Cardiac fibroblast (primary cell): ENCODE results near the gene HSPH1.

ENCODE experiments used
- DNase-seq, 2 donors: peaks; one replicate each; pipeline versions ENCODE4 v3.0.0 to v3.0.0-alpha.2; 2010; ENCODE audit warnings: low read depth in 2 of 2
- H3K4me3 ChIP-seq, 2 donors: replicated peaks in 1 of 2; 1 replicate in 1 of 2; 2 replicates in 1 of 2; pipeline ENCODE4 v1.5.1; 2011; ENCODE audit warnings: low read depth in 2 of 2, low read length in 2 of 2, mild to moderate bottlenecking in 2 of 2, moderate library complexity in 1 of 2
- TF ChIP-seq, protein P1 (sequence below): IDR thresholded peaks from one replicate; pipeline ENCODE4 v1.5.1; 2011; ENCODE audit warnings: low read depth, mild to moderate bottlenecking, low read length, inconsistent platforms

HSPH1 gene

DNA sequence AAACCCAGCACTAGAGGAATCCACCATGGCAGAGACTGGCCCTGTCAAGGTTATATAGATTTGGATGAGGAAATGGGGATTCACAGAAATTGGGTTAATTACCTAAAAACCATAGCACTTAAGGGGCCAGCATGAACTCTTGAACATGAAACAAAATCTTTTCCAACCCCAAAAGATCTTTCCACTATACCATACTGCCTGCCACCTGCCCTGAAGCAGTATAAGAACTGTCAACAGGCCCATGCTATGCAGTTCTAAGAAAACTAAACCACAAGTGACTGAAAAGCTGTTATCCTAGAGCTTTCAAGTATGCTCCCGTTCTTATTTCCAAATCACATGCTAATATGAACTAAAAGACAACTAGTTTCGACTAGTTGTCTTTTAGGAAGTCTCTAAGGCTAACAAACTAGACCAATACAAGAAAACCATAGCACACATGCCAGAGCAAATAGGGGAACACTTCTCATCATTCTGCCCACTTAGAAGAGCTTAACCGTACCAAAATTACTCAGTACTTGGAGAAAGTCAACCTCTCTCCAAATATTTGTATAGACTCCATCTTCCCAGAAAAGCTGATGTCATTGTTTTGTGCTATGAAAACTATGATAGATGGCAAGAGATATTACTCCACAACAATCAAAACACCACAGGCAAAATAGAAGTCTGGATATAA, 27.5 kb downstream of the HSPH1 start:
- no peak overlapping the region for H3K4me3 ChIP-seq
- no peak for DNase-seq
- TF ChIP-seq, protein P1, sequence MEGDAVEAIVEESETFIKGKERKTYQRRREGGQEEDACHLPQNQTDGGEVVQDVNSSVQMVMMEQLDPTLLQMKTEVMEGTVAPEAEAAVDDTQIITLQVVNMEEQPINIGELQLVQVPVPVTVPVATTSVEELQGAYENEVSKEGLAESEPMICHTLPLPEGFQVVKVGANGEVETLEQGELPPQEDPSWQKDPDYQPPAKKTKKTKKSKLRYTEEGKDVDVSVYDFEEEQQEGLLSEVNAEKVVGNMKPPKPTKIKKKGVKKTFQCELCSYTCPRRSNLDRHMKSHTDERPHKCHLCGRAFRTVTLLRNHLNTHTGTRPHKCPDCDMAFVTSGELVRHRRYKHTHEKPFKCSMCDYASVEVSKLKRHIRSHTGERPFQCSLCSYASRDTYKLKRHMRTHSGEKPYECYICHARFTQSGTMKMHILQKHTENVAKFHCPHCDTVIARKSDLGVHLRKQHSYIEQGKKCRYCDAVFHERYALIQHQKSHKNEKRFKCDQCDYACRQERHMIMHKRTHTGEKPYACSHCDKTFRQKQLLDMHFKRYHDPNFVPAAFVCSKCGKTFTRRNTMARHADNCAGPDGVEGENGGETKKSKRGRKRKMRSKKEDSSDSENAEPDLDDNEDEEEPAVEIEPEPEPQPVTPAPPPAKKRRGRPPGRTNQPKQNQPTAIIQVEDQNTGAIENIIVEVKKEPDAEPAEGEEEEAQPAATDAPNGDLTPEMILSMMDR = no peak

DNA sequence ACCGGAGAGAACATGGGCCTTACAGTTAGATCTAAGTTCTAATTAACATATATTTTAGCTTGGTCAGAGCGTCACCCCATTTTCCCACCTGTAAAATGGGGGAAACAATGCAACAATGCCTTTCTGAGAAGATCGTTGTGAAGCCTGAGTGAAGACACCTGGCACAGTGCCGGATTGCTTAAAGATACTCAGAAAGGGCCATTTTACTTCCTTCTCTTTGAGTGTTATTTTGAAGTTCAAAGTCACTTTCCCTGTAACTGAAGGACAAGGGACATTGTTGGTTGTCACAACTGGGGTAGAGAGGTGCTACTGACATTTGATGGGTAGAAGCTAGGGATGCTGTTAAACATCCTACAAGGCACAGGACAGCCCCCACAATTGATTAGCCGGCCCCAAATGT, 28.1 kb downstream of the HSPH1 start:
- H3K4me3 ChIP-seq = no peak overlapping the region
- TF ChIP-seq, protein P1 = no peak
- no peak for DNase-seq

DNA sequence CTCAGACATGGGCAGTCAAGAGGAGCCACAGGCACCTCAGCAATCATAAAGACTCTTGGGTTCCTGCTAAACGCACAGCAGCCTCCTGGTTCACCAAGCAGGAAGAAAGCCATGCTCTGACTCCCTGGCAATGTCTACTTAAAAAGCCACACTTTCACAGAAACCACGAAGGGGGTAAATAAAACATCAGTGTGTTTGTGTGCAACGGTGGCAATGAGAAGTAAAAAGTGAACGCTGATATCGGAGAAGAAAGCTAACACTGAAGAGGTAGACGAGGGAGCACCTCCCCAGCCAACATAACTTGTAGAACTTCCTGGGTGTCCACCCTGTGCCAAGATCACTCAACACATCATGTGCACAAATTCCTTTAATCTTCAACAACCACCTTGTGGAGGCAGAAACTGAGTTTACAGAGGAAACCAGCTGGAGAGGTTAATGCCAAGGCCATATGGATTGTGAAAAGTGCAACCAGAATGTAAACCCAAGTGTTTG, 30.2 kb downstream of the HSPH1 start:
- no peak overlapping the region for H3K4me3 ChIP-seq
- TF ChIP-seq, protein P1 = no peak
- DNase-seq = no peak

DNA sequence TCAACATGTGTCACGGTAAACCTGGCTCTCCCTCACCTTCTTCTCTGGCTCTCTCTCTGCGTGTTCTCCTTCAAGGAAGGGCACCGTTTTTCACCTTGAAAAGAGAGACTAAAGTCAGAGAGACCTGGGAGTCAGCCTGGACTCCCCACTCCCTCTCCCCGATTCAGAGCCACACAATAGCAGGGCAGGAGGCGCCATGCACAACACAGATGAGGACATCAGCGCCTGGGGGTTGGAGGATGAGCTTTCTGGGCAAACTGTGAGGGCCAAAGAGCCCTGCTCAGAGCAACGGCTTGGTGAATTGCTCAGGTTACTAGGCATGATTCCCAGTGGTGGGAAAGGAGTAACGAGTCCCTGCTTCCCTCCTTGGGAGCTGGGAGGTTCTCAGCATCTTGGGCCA, 32.3 kb downstream of the HSPH1 start:
- DNase-seq = no peak
- H3K4me3 ChIP-seq = no peak overlapping the region
- TF ChIP-seq, protein P1 = no peak

DNA sequence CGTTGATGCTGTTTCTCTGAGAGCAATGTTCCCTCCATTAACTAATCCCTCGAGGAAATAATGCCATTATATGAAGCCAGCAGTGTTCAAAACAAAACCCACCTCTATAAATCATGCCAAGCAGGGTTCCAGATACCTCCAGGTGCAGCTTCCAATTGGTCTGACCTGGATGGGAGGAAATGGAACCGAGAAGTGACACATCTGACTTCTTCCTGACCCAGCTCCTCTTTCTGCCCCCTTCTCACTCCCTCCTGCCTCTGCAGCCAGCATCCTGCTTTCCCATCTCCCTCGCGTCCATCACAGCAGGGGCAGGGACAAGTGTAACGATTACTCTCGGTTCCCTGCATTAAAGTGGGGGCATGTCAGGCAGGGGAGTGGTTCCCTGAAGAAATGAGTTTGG, 37.5 kb downstream of the HSPH1 start:
- TF ChIP-seq, protein P1 = no peak
- no peak overlapping the region for H3K4me3 ChIP-seq
- no peak for DNase-seq

DNA sequence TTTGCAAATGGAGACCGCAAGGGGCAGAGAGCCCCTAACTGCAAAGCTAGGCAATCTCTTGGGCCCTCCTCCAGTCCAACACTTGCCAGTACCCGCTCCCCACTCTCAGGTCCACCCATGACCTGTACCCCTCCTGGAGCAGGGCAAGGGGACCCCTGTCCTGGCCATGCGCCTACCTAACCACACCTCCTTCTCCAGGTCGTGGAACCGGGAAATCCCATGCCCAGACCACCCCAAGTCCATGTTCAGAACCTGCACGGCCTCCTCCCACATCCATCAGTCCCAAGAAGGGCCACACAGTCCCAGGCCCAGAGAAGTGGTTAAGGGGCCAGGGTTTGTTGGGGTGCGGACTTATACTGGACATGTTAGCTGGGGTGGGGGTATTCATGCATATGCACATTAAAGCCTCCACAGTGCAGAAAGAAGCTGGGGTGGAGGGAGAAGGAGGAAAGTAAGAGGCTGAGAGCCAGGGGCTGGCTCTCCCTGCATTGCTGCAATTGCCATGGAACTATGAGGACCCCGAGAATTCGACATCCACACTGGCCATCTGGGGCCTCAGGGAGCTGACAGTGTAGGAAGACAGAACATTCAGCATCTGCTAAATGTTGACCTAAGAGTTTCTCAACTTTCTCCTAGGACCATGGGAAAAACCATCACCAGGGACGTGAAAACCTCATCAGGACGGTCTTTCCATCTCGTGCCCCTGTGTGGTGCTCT, 39.0 kb downstream of the HSPH1 start:
- H3K4me3 ChIP-seq = no peak overlapping the region
- no peak for DNase-seq

More for the DNA sequence above, 39.0 kb downstream of the HSPH1 start:
- TF ChIP-seq, protein P1 = no peak
